HG03039 (cell line): ENCODE results near the gene AMMECR1.

ENCODE experiments used
- ATAC-seq: cut with Tn5 transposase; IDR thresholded peaks from one replicate; pipeline ENCODE4 v1.9.1; 2021; ENCODE audit warnings: mild to moderate bottlenecking, moderate library complexity; ENCODE audit not compliant: unreplicated experiment

AMMECR1 gene

GRCh38 chrX:110214684-110215083, 103.2 kb downstream of the AMMECR1 start:
- ATAC-seq, result no peak

GRCh38 chrX:110213183-110213582, 104.7 kb downstream of the AMMECR1 start:
- ATAC-seq, result no peak

DNA sequence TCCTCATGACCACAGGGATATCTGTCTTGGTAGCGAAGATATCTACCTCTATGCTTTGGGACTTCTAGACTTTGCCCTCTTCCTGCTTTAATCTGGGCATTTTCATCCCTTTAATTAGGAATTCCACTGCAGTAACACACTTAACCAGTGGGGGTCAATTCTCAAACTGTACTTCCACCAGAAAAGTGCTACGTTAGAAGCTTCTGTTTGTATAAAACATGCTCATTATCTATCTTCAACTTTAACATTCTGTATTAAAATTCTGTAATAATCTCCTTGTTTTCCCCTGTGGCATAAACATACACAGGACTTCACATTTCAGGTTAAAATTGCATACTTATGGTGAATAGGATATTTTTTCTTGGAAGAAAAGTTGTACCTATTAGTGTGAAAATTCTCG, 105.6 kb downstream of the AMMECR1 start:
- ATAC-seq, result no peak

GRCh38 chrX:110211340-110211739, 106.5 kb downstream of the AMMECR1 start:
- no peak for ATAC-seq

GRCh38 chrX:110210417-110211139, 107.3 kb downstream of the AMMECR1 start:
- no peak for ATAC-seq

DNA sequence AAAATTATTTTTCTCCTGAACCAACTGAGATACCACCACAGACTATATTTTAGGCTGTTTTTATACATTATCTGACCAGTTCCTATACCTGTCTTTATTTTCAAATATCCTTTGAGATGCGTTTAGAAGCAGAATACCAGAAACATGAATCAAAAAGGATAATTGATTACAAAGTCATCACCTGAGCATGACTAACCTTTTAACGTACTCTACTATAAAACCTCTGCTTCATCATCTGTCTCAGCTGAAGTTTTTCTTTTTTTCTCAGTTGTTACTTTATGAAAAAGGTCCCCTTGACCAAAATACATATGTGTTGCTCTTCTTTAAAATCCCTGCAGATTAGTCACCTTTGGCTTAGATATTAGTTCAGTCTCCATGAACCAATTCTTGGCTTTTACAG, 109.8 kb downstream of the AMMECR1 start:
- ATAC-seq, result no peak

DNA sequence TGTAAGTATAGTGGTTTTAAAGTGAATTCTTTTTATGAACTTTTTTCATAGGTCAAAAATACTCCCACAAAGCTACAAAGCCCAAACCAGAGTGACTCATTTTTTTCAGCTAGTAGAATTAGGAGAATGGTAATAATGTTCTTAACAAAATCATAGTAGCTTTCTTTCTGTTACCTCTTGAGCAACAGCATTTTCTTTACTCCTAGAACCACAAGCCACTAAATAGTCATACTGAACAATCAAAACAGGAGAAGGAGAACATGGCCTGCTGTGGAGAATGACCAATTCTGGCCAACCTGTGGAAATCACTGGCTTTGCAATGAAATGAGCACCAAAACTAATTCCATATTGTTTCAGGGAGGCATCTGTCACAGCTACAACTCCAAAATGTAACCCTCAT, 112.9 kb downstream of the AMMECR1 start:
- ATAC-seq, result no peak

- ATAC-seq, result no peak
Measured at GRCh38 chrX:110201799-110202198, 116.1 kb downstream of the AMMECR1 start.

- no peak for ATAC-seq
Measured at GRCh38 chrX:110194977-110195376, 122.9 kb downstream of the AMMECR1 start.

DNA sequence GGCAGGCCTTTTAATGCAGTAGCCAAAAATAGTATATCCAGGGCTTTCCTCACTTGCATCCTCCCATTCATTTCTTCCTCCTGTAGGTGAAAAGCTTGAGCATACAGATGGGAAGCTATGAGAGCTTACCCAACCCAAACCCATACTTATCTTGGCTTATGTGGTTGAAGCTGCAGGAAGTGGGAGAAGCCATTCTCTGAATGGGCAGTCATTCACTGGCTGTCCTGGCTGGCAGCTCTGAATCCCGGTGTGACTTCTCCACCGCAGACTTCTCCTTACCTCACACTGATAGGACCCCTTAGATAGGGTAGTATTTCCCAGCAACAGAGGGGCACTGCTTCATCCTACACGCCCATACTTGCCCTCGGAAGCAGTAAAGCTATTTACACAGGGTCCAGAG, 125.4 kb downstream of the AMMECR1 start:
- no peak for ATAC-seq

- no peak for ATAC-seq
Measured at GRCh38 chrX:110188701-110189558, 129.0 kb downstream of the AMMECR1 start.

GRCh38 chrX:110183314-110183713, 134.6 kb downstream of the AMMECR1 start:
- ATAC-seq, result no peak

- ATAC-seq, result no peak
Measured at GRCh38 chrX:110182865-110183264, 135.0 kb downstream of the AMMECR1 start.

- peak; percentile 67 for ATAC-seq
Measured at GRCh38 chrX:110182362-110182761, 135.5 kb downstream of the AMMECR1 start.

- no peak for ATAC-seq
Measured at GRCh38 chrX:110181459-110182137, 136.3 kb downstream of the AMMECR1 start.

- ATAC-seq, result peak; percentile 71
Measured at GRCh38 chrX:110180928-110181310, 137.0 kb downstream of the AMMECR1 start.

GRCh38 chrX:110180176-110180927, 137.5 kb downstream of the AMMECR1 start:
- ATAC-seq, result peak; percentile 19

GRCh38 chrX:110178179-110178865, 139.6 kb downstream of the AMMECR1 start:
- no peak for ATAC-seq

DNA sequence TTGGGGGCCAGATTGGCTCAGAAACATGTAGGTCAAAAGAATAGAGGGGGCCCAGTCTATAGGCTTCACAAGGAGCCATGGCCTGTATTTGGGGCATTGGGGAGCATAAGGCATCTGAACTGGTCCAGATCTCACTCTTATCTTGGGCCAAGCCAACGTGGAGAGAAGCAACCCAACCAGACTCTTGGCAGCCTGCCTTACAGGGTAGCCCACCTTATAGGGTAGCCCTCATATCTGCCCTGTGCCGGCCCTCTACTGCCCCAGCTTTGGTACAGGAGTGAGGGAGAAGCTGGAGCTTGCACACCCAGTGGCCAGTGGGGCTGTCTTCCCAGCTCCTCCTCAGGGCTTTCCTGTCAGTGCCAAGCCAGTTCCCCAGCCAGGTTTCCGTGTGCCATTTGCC, 142.2 kb downstream of the AMMECR1 start:
- no peak for ATAC-seq

GRCh38 chrX:110175146-110175545, 142.7 kb downstream of the AMMECR1 start:
- no peak for ATAC-seq
